Heart right ventricle (tissue), 16 donors: ENCODE results near the gene LGI4. TPM values are rescaled to one million over a fixed set of nuclear protein-coding genes. Genes with fewer than 3 reads are reported as not detected.

ENCODE experiments used
- ATAC-seq, 8 donors: fragments of 200-7000 bp; cut with Tn5 transposase; one replicate each; pipeline ENCODE4 v1.9.1; 2020; ENCODE audit warnings: mild to moderate bottlenecking in 8 of 8, moderate library complexity in 8 of 8, moderate number of reproducible peaks in 1 of 8
- DNase-seq, 2 donors: peaks; one replicate each; pipeline ENCODE4 v3.0.0-alpha.2; 2020
- H3K27ac ChIP-seq, 10 donors: fragments of 200-600 bp; sonication (generic) in 2 of 10; one replicate each; pipeline versions ENCODE4 v1.5.0 to v1.8.0; 2020 to 2022; ENCODE audit warnings: mild to moderate bottlenecking in 3 of 10
- H3K27me3 ChIP-seq, 7 donors: fragments of 200-600 bp; one replicate each; pipeline ENCODE4 v1.8.0; 2021 to 2022; ENCODE audit warnings: mild to moderate bottlenecking in 2 of 7
- H3K36me3 ChIP-seq, 9 donors: fragments of 200-600 bp; sonication (generic) in 1 of 9; one replicate each; pipeline versions ENCODE4 v1.5.0 to v1.8.0; 2020 to 2022; ENCODE audit warnings: mild to moderate bottlenecking in 2 of 9
- H3K4me1 ChIP-seq, 9 donors: fragments of 200-600 bp; sonication (generic) in 1 of 9; one replicate each; pipeline versions ENCODE4 v1.5.0 to v1.8.0; 2020 to 2022; ENCODE audit warnings: mild to moderate bottlenecking in 4 of 9
- H3K4me3 ChIP-seq, 10 donors: fragments of 200-600 bp; sonication (generic) in 2 of 10; one replicate each; pipeline versions ENCODE4 v1.5.0 to v1.8.0; 2020 to 2022; ENCODE audit warnings: mild to moderate bottlenecking in 7 of 10, moderate library complexity in 2 of 10
- H3K9me3 ChIP-seq, 11 donors: fragments of 200-600 bp in 10 of 11; sonication (generic) in 2 of 11; one replicate each; pipeline versions ENCODE4 v1.5.0 to v1.8.0; 2013 to 2022; ENCODE audit warnings: mild to moderate bottlenecking in 2 of 11, control low read depth in 1 of 11, moderate library complexity in 1 of 11
- WGBS, 2 donors: extraction: QIAGEN DNeasy Blood & Tissue Kit; methylation state at CpG; one replicate each; pipeline ENCODE4 v1.1.7; 2013; ENCODE audit warnings: inconsistent platforms in 1 of 2; 5-methylcytosine and 5-hydroxymethylcytosine counted together
- intact Hi-C, 10 donors: fragments of 100-400 bp; cut with DNase I; formaldehyde crosslinking; loops; one replicate each; pipeline versions ENCODE4 v1.11.1 to v1.14.2; 2022
- long read RNA-seq, 3 donors: library from polyadenylated mRNA; unstranded; transcript quantifications; one replicate each; pipeline ENCODE4 v2.0.0, GENCODE V29; 2020 to 2021
- polyA plus RNA-seq, 2 donors: library from polyadenylated mRNA; stranded (reverse); fragments of 200-250 nt; gene quantifications; one replicate each; pipeline ENCODE4 v1.2.3, GENCODE V29; 2013
- total RNA-seq, 10 donors: library from RNA; stranded (reverse); fragmentation: NEBNext Ultra II Directional in 3 of 10; extraction: Animal tissue kit (Norgen Biotek cat#: 25700) in 3 of 10; gene quantifications; one replicate each; pipeline versions ENCODE4 v1.2.1 to v1.2.4, GENCODE V29; 2021 to 2023
- TF ChIP-seq, protein P1 (sequence below), 9 donors: fragments of 200-600 bp; sonication (generic) in 2 of 9; IDR thresholded peaks; one replicate each; pipeline versions ENCODE4 v1.5.0 to v1.8.0; 2021 to 2022; ENCODE audit warnings: antibody characterized with exemption in 9 of 9, mild to moderate bottlenecking in 5 of 9, moderate library complexity in 1 of 9
- donor health status: Arrhythmogenic right ventricular cardiomyopathy.
- donor health status: ischemic (EF 13 %, LVEDD 7.1; RV severe dilation, severe dysfunction).
- donor health status: healthy with polysubstance abuse.
- donor health status: DM: no; HTN: yes; CAD: no.
- donor health status: DM: no; HTN: no; CAD: no.
- donor health status: ischemic (EF 25% LVEDD 6.9; RV normal size, moderate dysfunction).
- donor health status: ischemic (EF 25% LVEDD 5.7; RV mildly dilated, moderate dysfunction).
- donor health status: healthy.
- donor health status: DM: yes; HTN: yes; CAD: no.
- donor health status: Ischemic cardiomyopathy.
- donor health status: ischemic (EF 35%, LVEDD 5.7; RV mildly dilated, moderate dysfunction).
- donor health status: nonischemic (EF 11% LVEDD 7.7; RV severe dilation, severe dysfunction).
- donor health status: DM: yes; HTN: yes; CAD: no.
- donor health status: PGD.
- donor health status: ischemic (EF 29% LVEDD 5.4; RV normal size, mild dysfunction).
- donor health status: nonischemic (EF 23%, LVEDD 6.1; RV moderate dilation, normal function).

Gene LGI4
- total RNA-seq = 10 to 100 TPM in 2 of 10 donors, 1 to 10 TPM in 8; 4.3 to 12.5 (median 7.5) TPM
- polyA plus RNA-seq = 10 to 100 TPM in 1 of 2 donors, 1 to 10 TPM in 1; 8.9 to 30.0 TPM
- long read RNA-seq, donor 1, partial matches to known transcripts = 5 of 13 reads
- long read RNA-seq, donor 1, other reads (novel, unspliced or antisense) = 5 of 13 reads
- long read RNA-seq, donor 2, partial matches to known transcripts = 8 of 16 reads
- long read RNA-seq, donor 2, other reads (novel, unspliced or antisense) = 6 of 16 reads
- long read RNA-seq, donor 3, partial matches to known transcripts = 1 of 4 reads
- long read RNA-seq, donor 3, other reads (novel, unspliced or antisense) = 1 of 4 reads

DNA sequence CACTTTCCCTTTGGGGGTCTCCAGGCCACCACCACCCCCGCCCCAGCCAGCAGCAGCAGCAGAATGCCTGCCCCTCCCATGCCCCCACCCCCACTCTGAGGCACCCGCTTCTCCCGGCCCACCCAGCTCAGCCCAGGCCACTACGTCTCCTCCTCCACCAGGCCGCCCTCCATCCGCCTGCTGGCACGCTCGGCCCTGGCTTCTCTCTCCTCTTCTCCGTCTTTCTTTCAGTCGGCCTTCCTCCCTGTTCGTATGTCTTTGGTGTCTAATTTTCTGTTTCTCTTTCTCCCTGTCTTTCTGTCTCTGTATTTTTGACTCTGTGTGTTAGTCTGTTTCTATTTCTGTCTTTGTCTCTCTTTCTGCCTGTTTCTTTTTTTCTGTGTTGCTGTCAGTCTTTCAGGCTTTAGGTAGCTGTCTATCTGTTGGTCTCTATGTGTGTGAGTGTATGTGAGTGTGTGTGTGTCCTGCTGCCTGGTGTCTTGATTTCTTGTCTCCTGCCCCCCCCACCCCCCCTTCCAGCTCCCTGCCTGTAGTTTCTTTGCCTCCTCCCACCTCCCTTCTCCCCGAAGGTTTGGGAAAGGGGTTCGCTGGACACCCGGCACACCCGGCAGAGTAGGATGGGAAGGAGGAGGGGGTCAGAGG lies at the start of gene LGI4:
LGI4 (minus strand) TSS at position 459 of the 642 bp plus-strand sequence; CDS start at position 80, 379 bp downstream.
- no peak for DNase-seq
- Histone ChIP-seq H3K27me3 (peaks cover 0 to 1% (median 0%) of the 10 kb centered on the region in 7 donors), H3K4me3 (peak within 1 kb of the TSS in 9 of 10 donors; percentile 12 to 48 (median 33)), H3K9me3 (no peaks in the 10 kb centered on the region), H3K4me1 (peaks cover 6 to 40% (median 21%) of the 10 kb centered on the region in 9 donors), H3K36me3 (no peaks in the 10 kb centered on the region), H3K27ac (peak within 1 kb of the TSS; percentile 17 to 80 (median 68))
- WGBS, 2 donors = 51 to 61% methylated on average over 15 of the region's 15 CpGs
- ATAC-seq = no peak
- intact Hi-C loops = loop anchor here in 7 of 10 donors (1.0 to 10.0 kb wide), 7 partner anchors 20 to 162 kb away; partner anchors contain the start of genes FXYD3 (in 2 of the 7) and USF2 (in 2 of the 7)
- TF ChIP-seq, protein P1, sequence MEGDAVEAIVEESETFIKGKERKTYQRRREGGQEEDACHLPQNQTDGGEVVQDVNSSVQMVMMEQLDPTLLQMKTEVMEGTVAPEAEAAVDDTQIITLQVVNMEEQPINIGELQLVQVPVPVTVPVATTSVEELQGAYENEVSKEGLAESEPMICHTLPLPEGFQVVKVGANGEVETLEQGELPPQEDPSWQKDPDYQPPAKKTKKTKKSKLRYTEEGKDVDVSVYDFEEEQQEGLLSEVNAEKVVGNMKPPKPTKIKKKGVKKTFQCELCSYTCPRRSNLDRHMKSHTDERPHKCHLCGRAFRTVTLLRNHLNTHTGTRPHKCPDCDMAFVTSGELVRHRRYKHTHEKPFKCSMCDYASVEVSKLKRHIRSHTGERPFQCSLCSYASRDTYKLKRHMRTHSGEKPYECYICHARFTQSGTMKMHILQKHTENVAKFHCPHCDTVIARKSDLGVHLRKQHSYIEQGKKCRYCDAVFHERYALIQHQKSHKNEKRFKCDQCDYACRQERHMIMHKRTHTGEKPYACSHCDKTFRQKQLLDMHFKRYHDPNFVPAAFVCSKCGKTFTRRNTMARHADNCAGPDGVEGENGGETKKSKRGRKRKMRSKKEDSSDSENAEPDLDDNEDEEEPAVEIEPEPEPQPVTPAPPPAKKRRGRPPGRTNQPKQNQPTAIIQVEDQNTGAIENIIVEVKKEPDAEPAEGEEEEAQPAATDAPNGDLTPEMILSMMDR (IDR thresholded peaks at IDR 0.05) = no peak

DNA sequence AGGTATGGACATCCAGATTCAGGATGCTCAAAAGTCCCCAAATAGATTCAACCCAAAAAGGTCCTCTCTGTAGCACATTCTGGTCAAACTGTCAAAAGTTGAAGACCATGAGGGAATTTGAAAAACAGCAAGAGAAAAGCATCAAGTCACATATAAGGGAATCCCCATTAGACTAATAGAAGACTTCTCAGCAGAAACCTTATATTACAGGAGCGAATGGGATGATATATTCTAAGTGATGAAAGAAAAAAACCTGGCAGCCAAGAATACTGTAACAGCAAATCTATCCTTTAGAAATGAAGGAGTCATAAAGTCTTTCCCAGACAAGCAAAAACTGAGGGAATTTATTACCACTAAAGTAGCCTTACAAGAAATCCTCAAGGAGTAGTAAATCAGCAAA lies 49.4 kb upstream of the LGI4 start:
- intact Hi-C loops = no loop called here
- Histone ChIP-seq H3K4me3 (no peak overlapping the region), H3K27me3 (peaks cover 0 to 3% (median 0%) of the 10 kb centered on the region in 7 donors), H3K27ac (no peak overlapping the region), H3K4me1 (no peaks in the 10 kb centered on the region), H3K9me3 (peaks cover 0 to 24% (median 7%) of the 10 kb centered on the region in 11 donors), H3K36me3 (no peaks in the 10 kb centered on the region)
- TF ChIP-seq, protein P1 (IDR thresholded peaks at IDR 0.05) = no peak
- ATAC-seq = no peak
- WGBS, 2 donors = 88 to 89% methylated on average over 1 of the region's 1 CpG
- DNase-seq = no peak

DNA sequence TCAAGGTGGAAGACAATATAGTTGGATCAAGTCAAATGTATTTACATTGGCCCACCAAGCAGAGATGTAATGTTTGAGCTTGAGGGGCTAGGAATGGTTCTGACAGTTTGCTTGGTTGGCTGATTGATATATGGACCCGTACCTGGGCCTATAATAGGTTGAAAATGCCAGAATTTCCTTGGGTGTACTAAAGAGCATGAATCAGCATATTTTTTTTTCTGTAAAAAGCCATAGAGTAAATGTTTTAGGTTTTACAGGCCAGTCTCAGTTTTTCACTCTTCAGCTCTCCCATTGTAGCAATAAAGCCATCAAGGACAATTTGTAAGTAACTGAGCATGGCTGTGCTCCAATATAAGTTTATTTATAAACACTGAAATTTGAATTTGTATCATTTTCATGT lies 46.5 kb upstream of the LGI4 start:
- Histone ChIP-seq H3K36me3 (no peaks in the 10 kb centered on the region), H3K4me3 (no peak overlapping the region), H3K27me3 (peaks cover 0 to 13% (median 0%) of the 10 kb centered on the region in 7 donors), H3K27ac (no peak overlapping the region), H3K4me1 (no peaks in the 10 kb centered on the region), H3K9me3 (peaks cover 0 to 24% (median 7%) of the 10 kb centered on the region in 11 donors)
- ATAC-seq (no peak), DNase-seq (no peak)
- intact Hi-C loops = no loop called here
- 86 to 89% methylated on average over 1 of the region's 1 CpG for WGBS, 2 donors
- TF ChIP-seq, protein P1 (IDR thresholded peaks at IDR 0.05) = no peak

DNA sequence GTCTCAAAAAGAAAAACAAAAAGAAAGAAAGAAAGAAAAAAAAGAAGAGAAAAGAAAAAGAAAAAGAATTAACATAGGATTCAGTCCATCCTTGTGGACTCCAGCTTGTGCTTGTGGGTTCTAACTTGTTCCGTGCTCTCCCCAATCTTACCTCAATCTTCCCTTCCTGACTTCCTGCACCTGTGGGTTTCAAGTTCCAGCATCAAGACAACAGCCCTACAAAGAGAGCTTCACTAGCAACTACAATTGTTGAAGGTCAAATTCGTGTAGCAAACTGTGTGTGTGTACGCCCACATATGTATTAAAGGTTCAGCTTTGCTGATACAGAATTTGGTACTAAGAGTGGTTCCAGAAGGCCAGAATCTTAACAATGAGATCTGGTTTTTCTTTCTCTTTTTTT lies 45.0 kb upstream of the LGI4 start:
- no peaks in the 10 kb centered on the region for H3K36me3 ChIP-seq
- peaks cover 0 to 22% (median 7%) of the 10 kb centered on the region in 11 donors for H3K9me3 ChIP-seq
- no peak overlapping the region for H3K27ac ChIP-seq
- H3K4me1 ChIP-seq = no peaks in the 10 kb centered on the region
- DNase-seq = no peak
- H3K4me3 ChIP-seq = no peak overlapping the region
- ATAC-seq = no peak
- TF ChIP-seq, protein P1 (IDR thresholded peaks at IDR 0.05) = no peak
- intact Hi-C loops = no loop called here
- WGBS, 2 donors = 83 to 91% methylated on average over 3 of the region's 3 CpGs
- H3K27me3 ChIP-seq = peaks cover 0 to 13% (median 0%) of the 10 kb centered on the region in 7 donors
